ENCODE results near the gene USP3. TPM values are rescaled to one million over a fixed set of nuclear protein-coding genes. Genes with fewer than 3 reads are reported as not detected.

The USP3 gene
- total and polyA plus RNA-seq, 7 donors, result 9.4 to 13.6 (median 10.9) TPM

GRCh38 chr15:63535689-63536088 is 31.3 kb downstream of the USP3 start:
- no peak for DNase-seq
- no peak for ATAC-seq
- H3K4me3 ChIP-seq, result no peak overlapping the region
- 88 to 94% (median 93%) methylated on average over 3 of the region's 3 CpGs for WGBS, 3 donors
- H3K27ac ChIP-seq, result no peak overlapping the region
- H3K9me3 ChIP-seq, result no peaks in the 10 kb centered on the region
- no peak for TF ChIP-seq CTCF (IDR thresholded peaks at IDR 0.05)
- H3K4me1 ChIP-seq, result no peaks in the 10 kb centered on the region
- H3K27me3 ChIP-seq (ENCODE audit: insufficient read depth in 3 of 3, low read length in 2 of 3), result no peaks in the 10 kb centered on the region
- intact Hi-C loops (cut with DNase I), result no loop called here
- peaks cover 0 to 21% of the 10 kb centered on the region in 2 donors for H3K36me3 ChIP-seq (ENCODE audit: insufficient read depth in 1 of 2, low read depth in 1 of 2)

GRCh38 chr15:63538876-63539275 is 34.5 kb downstream of the USP3 start:
- no peak for TF ChIP-seq CTCF (IDR thresholded peaks at IDR 0.05)
- no peak for ATAC-seq
- WGBS, 3 donors, result 88 to 91% (median 91%) methylated on average over 3 of the region's 3 CpGs

GRCh38 chr15:63539521-63539920 is 35.1 kb downstream of the USP3 start:
- Histone ChIP-seq H3K36me3 (ENCODE audit: insufficient read depth in 1 of 2, low read depth in 1 of 2) (peaks cover 0 to 21% of the 10 kb centered on the region in 2 donors), H3K4me1 (no peaks in the 10 kb centered on the region), H3K27ac (no peak overlapping the region), H3K27me3 (ENCODE audit: insufficient read depth in 3 of 3, low read length in 2 of 3) (no peaks in the 10 kb centered on the region), H3K4me3 (no peak overlapping the region), H3K9me3 (no peaks in the 10 kb centered on the region)
- no peak for ATAC-seq
- no peak for TF ChIP-seq CTCF (IDR thresholded peaks at IDR 0.05)
- intact Hi-C loops (cut with DNase I), result no loop called here
- 63 to 65% (median 64%) methylated on average over 6 of the region's 6 CpGs for WGBS, 3 donors
- DNase-seq, result no peak

More at GRCh38 chr15:63538876-63539275, 34.5 kb downstream of the USP3 start:
- Histone ChIP-seq H3K9me3 (no peaks in the 10 kb centered on the region), H3K27ac (no peak overlapping the region), H3K27me3 (ENCODE audit: insufficient read depth in 3 of 3, low read length in 2 of 3) (no peaks in the 10 kb centered on the region), H3K4me3 (no peak overlapping the region), H3K4me1 (no peaks in the 10 kb centered on the region), H3K36me3 (ENCODE audit: insufficient read depth in 1 of 2, low read depth in 1 of 2) (peaks cover 0 to 21% of the 10 kb centered on the region in 2 donors)
- no peak for DNase-seq
- intact Hi-C loops (cut with DNase I), result no loop called here

GRCh38 chr15:63539998-63540397 is 35.6 kb downstream of the USP3 start:
- Histone ChIP-seq H3K27ac (no peak overlapping the region), H3K4me3 (no peak overlapping the region), H3K36me3 (ENCODE audit: insufficient read depth in 1 of 2, low read depth in 1 of 2) (peaks cover 0 to 21% of the 10 kb centered on the region in 2 donors), H3K4me1 (no peaks in the 10 kb centered on the region), H3K9me3 (no peaks in the 10 kb centered on the region), H3K27me3 (ENCODE audit: insufficient read depth in 3 of 3, low read length in 2 of 3) (no peaks in the 10 kb centered on the region)
- ATAC-seq (no peak), DNase-seq (no peak)
- intact Hi-C loops (cut with DNase I), result no loop called here
- TF ChIP-seq CTCF (IDR thresholded peaks at IDR 0.05), result no peak

GRCh38 chr15:63540449-63540848 is 36.1 kb downstream of the USP3 start:
- DNase-seq (no peak), ATAC-seq (no peak)
- Histone ChIP-seq H3K27me3 (ENCODE audit: insufficient read depth in 3 of 3, low read length in 2 of 3) (no peaks in the 10 kb centered on the region), H3K27ac (no peak overlapping the region), H3K9me3 (no peaks in the 10 kb centered on the region), H3K4me3 (no peak overlapping the region), H3K4me1 (no peaks in the 10 kb centered on the region), H3K36me3 (ENCODE audit: insufficient read depth in 1 of 2, low read depth in 1 of 2) (peaks cover 0 to 21% of the 10 kb centered on the region in 2 donors)
- WGBS, 3 donors, result 90 to 92% (median 90%) methylated on average over 4 of the region's 4 CpGs
- TF ChIP-seq CTCF (IDR thresholded peaks at IDR 0.05), result no peak
- intact Hi-C loops (cut with DNase I), result no loop called here

All from psoas muscle (tissue), 8 donors.